C4-2B (cell line): ENCODE data around the gene BTBD2.

Experiments
- CTCF ChIP-seq: fragments of 450-650 bp; conservative IDR thresholded peaks from 2 replicates; pipeline ENCODE4 v1.5.1; 2017; ENCODE audit warnings: mild to moderate bottlenecking
- ZFX ChIP-seq: fragments of 450-650 bp; IDR thresholded peaks from 2 replicates; pipeline ENCODE4 v1.6.1; 2017

GRCh38 chr19:1953441-1954094 is 61.9 kb downstream of the BTBD2 start:
- TF ChIP-seq ZFX (no peak), CTCF (no peak)
